NCI-H1417 (cell line): Measurements from ENCODE around the gene FAM89A.
"Not testable (repeated sequence)": the region's sequence is repeated elsewhere in the genome, so short reads cannot be mapped to it uniquely, and the experiment has no call there.

ENCODE experiments used
- DNase-seq, 3 experiments: peaks; one replicate each; lab custom pipeline; 2025; lab: John Stamatoyannopoulos, UW

Gene FAM89A

DNA sequence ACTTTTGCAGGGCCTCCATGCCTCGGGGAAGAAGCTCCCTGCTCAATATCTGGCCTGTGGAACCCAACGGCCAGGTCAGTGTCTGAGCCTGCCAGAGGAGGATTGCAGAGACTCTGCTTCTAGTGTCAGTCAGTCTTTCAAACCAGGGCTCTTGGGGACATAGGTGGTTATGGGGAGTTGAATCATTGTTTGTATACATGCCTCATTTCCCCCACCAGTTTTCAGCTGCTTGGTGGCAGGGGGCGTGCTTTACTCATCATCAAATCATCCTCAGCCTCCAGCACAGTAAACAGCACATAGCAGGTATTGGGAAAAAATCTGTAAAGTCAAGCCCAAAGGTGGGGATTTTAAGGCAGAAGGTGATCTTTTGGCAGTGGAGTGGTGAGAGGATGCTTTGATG, 17.4 kb upstream of the FAM89A start:
- no peak for DNase-seq

DNA sequence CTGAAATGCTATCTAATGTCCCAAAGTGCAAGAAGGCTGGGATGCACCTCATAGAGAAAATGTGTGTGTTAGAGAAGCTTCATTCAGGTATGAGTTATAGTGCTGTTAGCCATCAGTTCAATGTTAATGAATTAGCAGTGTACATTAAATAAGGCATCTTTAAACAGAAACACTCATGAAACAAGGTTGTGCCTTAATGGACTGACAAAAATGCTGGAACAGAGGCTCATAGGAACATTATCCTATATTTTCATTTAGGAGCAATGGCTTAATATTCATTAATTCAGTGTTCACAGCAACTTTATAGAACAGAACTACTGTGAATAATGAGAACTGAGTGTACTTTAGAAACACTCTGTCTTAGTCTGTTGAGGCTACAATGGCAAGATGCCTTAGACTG, 15.2 kb upstream of the FAM89A start:
- no peak for DNase-seq

DNA sequence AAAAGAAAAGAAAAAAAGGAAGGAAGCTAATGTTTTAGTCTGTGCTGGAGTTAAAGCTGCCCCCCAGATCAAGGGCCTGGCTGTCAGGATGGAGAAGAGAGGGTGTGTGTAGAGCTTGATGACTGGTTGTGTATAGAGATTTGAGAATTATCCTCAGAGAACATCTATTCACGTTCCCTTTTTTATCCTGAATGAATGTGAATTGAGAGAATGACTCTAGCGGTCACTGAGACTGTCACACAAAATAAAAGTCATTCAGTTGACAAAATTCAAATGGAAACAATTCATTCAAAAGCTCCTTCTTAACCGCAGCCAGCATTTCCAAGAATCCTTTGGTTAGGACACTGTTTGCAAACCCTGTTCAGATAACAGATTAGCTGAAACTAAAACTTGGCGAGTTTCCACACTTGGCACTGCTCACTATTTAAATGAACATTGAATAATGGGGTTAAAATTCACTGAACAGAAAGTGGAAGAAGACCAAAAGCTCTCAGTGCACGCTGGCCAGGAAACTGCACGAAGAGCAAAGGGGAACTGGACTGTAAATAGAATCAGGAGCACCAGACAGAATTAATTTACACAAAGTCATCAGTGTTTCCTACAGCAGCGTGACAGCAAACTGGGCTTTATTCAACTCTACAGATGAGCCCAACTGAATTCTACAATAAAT, 13.6 kb upstream of the FAM89A start:
- no peak for DNase-seq

DNA sequence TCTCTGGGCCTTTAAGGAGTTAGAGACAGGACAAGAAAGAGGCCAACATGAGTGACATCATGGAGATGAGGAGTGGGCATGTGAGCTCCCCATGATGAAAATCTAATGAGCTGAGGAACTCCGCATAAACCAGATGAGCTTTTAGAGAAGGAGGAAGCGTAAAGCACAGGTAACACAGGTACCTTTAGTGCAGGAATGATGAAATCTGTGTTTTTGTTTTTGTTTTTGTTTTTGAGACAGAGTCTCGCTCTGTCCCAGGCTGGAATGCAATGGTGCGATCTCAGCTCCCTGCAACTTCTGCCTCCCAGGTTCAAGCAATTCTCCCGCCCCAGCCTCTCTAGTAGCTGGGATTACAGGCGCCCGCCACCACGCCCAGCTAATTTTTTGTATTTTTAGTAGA, 12.7 kb upstream of the FAM89A start:
- DNase-seq = no peak

DNA sequence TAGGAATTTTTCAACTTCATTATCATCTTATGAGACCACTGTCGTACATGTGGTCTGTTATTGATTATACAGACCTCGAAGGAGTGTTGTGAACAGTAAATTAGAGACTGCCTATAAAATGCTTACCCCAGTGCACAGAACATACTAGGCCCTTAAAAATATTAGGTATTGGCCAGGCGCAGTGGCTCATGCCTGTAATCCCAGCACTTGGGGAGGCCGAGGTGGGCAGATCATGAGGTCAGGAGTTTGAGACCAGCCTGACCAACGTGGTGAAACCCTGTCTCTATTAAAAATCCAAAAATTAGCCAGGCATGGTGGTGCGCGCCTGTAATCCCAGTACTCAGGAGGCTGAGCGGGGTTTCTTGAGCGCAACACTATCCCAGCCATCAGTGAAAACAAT, 10.9 kb upstream of the FAM89A start:
- DNase-seq = not testable (repeated sequence)

DNA sequence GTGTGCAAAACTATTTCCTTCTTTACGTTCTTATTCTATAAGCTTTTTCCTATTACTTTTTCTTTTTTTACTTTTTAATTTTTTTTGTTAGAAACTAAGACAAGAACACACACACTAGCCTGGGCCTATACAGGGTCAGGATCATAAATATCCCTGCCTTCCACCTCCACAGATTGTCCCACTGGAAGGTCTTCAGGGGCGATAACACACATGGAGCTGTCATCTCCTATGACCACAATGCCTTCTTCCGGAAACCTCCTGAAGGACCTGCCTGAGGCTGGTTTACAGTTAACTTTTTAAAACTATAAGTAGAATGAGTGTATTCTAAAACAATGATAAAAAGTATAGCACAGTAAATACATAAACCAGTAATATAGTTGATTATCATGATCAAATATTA, 10.3 kb upstream of the FAM89A start:
- no peak for DNase-seq

DNA sequence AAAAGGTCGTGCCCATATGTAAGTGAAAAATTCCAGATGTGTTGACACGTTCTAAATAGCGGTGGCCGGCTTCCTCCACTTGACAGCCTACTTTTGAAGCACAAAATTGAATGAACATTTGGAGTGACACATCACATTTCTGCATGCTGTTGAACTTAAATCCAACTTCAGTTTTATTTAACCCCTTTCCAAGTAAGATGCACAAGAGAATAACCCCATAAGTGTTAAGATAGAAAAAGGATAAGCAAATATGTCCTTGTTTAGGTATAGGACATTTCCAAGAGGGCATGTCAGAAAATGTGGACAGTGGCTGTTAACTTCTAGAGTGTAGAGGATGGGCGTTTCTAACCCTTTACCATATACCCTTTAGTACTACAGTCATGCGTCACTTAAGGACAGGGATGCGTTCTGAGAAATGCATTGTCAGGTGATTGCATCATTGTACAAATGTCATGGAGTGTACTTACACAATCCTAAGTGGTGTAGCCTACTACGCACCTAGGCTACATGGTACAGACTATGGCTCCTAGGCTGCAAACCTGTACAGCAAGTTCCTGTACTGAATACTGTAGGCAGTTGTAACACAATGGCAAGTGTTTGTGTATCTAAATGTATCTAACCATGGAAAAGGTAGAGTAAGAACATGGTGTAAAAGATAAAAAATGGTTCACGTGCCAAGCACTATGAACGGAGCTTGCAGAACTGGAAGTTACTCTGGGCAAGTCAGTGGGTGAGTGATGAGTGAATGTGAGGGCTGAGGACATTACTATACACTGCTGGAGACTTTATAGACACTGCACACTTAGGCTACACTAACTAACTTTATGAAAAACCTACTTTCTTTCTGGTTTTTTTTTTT, 9.3 kb upstream of the FAM89A start:
- DNase-seq = no peak

DNA sequence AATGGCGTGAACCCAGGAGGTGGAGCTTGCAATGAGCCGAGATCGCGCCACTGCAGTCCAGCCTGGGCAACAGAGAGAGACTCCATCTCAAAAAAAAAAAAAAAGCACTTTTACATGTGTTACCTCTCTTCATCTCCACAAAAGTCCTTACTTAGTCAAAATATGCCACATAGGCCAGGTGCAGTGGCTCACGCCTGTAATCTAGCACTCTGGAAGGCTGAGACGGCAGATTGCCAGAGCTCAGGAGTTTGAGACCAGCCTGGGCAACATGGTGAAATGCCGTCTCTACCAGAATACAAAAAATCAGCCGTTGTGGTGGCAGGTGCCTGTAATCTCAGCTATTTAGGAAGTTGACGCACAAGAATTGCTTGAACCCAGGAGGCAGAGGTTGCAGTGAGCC, 8.4 kb upstream of the FAM89A start:
- not testable (repeated sequence) for DNase-seq

DNA sequence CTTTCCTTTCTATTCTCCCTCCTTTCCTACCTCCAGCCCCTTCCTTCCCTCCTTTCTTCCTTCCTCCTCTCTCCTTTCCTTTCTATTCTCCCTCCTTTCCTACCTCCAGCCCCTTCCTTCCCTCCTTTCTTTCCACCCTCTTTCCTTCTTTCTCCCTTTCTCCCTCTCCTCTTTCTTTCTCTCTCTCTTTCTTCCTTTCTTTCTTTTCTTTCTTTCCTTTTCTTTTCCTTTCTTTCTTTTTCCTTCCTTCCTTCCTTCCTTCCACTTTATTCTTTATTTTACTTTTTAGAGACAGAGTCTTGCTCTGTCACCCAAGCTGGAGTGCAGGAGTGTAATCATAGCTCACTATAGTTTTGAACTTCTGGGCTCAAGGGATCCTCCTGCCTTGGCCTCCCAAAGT, 7.5 kb upstream of the FAM89A start:
- not testable (repeated sequence) for DNase-seq

DNA sequence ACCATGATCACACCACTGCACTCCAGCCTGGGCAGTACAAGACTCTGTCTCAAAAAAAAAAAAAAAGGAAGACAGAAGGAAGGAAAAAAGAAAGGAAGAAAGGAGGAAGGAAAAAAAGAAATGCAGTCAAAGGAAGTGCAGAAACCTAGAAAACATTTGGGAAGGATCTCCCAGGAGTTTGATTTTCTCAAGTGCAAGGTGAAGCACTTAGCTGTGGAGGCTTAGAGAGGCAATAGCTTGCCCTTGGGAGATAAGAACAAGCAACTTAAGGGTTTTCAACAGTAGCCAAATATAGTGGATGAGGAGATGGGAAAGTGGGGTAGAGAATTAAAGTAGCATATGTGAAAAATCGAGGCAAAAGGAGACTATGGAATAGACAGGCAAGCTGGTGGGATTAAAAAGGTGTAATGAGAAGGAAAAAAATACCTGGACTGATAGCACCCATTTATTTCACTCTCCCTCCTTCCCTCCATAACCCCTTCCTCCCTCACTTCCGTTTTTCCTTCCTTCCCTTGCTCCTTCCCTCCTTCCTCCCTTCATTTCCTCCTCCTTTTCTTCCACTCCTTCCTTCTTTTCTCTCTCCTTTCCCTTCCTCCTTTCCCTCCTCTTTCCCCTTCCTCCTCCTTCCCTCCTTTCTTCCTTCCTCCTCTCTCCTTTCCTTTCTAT, 6.8 kb upstream of the FAM89A start:
- DNase-seq = no peak

DNA sequence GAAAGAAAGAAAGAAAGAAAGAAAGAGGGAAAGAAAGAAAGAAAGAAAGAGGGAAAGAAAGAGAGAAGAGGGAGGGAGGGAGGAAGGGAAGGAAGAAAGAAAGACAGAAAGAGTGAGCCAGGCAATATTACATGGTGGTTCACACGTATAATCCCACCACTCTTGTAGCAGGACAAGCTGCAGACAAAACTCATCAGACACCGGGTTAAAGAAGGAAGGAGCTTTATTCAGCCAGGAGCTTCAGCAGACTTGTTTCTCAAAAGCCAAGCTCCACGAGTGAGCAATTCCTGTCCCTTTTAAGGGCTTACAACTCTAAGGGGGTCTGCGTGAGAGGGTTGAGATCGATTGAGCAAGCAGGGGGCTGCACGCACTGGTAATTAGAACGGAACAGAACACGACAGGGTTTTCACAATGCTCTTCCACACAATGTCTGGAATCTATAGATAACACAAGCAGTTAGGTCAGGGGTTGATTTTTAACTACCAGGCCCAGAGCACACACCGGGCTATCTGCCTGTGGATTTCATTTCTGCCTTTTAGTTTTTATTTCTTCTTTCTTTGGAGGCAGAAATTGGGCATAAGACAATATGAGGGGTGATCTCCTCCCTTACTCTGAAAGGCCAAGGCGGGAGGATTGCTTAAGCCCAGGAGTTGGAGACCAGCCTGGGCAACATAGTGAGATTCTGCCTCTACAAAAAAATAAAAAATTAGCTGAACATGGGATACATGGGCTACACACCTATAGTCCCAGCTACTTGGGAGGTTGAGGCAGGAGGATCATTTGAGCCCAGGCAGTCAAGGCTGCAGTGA, 6.1 kb upstream of the FAM89A start:
- not testable (repeated sequence) for DNase-seq

DNA sequence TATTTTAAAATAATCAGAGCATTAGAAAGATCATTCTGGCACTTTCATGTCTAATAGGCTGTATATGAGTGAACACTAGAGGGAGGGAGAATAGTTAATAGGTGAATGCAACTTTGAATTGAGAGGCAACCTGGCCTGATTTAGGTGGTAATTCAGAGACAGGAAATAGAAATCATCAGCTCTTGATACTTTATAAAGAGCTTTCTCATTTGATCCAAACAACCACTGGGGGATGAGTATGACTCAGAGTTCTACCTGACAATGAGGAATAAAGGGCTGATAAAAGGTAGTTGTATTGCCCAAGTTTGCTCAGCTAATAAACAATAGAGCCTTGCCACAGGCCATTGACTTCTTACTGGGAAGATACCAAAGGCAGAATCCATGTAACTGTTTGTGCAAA, 5.2 kb upstream of the FAM89A start:
- DNase-seq = no peak

DNA sequence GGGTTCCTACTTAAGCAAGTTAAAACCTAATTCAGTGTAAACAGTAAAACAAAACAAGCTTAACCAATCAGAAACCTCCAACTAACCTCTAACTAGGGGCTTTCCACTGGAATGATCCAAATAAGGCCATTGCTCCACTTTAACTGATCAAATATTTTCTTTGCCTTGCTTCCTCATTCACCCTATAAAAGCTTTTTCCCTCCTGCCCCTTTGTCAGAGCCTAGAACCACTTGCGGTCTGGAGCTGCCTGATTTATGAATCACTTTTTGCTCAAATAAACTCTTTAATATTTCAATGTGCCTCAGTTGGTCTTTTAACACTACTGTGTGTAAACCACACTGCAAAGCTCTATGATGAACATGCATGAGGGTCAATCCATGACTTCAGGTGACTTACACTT, 4.5 kb upstream of the FAM89A start:
- DNase-seq = no peak

DNA sequence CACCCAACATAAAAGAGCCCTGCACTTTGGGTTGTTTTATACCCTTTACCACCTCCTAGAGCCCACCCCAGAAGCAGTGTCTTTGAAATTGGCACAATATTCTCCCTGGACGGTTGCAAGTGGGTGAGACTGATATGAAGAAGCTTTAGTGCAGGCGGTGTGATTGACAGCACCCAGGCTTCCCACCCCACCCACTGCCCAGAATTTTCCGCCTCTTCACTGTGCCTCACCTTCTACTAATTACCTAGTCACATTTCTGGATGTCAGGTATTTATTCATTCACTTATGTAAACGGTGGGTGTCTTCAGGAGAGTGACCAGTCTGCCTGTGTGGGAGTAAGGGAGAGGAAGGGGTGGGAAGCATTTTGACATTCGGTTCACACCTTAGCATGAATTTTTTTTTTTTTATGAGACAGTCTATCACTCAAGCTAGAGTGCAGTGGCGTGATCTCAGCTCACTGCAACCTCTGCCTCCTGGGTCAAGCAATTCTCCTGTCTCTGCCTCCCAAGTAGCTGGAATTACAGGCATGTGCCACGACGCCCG, 1.7 kb upstream of the FAM89A start:
- no peak for DNase-seq

DNA sequence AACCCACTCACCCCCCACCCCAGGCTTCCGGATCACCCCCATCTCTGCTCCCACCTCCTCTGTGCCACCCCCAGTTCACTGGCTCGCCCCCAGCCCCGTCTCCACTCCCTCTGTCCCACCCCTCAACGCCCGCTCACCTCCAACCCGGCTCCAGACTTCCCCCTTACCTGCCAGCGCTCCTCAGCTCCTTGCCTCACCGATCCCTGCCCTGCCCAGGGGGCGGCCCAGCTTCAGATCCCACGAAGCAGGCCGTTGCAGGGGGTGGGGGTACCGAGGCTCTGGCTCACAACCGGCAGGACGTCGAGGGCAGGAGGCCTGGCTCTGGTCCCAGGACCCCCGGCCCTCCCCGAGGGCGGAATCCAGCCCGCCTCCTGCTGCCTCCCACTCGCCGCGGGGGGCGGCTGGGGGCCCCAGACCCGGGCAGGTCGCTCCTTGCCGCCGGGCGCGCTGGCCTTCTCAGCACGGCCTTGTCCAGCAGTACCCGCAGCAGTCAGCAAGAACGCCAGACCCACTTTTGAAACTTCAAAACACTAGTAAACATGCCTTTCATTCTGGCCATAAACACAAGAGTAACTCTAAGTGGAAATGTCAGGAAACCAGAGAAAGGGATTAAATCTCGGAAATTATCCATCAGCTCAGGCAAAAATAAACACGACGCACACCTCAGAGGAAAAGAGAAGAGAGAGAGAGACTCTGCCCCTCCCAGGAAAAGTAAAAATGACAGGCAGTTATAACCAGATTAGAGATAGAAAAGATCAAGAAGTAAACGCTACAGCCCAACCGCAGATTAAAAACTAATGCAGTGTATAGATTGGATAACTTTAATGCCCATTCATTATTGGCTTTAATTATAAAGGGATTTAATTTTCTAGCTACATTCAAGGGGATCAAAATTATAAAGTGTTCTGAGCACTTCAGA, 1.0 kb upstream of the FAM89A start:
- peak in 2 of 3 experiments; percentile 21 to 33 for DNase-seq

DNA sequence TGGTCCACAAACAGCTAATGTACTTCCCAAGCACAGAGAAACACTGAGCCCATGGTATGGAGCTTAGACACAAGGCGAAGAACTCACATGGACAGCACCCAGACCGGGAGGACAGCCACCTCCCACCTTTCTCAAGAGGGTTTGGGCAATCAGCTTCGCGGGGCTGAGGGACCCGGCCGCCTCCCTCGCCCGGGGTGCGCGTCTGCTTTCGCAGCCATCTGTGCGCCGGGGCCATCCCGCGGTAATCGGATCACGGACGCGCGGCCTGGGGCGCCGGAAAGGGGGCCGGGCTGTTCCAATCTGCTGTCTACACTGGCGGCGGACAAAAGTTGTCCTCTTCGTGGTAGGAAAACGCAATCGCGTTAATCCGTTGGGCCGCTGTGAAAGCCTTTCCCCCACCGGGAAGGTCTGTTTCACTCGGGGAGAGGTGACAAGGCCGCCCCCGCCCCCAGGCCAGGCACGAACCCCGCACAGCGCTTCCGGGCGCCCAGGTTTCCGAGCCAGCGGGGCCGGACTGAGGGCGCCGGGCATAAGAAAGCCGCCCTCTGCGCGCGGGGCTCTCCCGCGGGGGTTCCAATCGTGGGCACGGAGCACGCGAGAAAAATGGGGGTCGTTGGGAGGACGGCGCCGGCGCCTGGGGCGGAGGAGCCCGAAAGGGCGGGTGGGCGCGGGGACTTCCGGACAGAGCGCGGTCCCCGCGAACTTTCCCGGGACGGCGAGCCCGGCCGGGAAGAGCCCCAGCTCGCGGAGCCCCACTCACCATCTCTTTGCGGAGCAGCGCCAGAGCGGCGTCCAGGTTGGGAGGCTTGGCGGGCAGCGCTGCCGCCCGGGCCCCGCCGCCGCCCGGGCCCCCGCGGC, 664 bp downstream of the FAM89A start:
- DNase-seq = peak in 2 of 3 experiments; percentile 45 to 69

DNA sequence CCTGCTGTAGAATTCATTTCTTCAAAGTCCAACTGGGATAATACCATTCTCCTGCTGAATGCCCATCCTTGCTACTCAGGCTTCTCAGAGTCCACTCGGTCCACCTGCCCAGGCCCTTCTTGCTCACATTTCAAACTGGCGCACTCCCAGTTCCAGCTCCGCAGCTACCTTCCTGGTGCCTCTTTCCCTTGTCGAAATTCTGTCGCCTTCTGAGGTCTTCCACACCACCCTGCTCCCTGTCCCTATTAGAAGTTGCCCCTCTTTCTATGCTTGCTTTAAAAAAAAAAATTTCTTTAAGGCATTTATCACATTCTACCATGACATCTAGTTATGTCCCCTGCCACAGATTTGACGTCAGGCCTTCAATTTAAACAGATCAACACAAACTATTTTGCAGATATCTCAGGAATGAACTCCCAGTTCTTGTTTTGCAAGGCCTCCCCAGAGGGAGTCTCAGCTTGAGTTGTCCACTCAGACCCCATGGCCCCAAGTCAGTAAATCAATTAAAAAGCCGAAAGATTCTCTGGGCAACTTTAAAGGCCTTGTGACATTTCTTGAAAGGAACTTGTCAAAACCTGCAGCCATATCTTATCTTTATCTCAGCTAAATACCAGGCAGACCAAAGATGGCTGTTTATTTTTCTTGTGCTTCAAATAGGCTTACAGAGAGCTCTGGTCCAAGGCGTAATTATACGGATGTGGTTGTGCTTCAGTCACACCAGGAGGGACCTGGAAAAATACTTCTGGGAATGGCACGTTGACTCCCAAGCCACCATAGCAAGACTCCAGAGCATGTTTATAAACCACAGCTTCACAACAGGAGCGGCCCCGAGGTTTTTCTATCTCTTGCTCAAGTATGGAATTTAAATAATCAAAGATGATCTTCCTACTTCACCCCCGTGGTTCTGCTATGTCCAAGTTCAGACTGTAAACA, 2.2 kb downstream of the FAM89A start:
- no peak for DNase-seq

DNA sequence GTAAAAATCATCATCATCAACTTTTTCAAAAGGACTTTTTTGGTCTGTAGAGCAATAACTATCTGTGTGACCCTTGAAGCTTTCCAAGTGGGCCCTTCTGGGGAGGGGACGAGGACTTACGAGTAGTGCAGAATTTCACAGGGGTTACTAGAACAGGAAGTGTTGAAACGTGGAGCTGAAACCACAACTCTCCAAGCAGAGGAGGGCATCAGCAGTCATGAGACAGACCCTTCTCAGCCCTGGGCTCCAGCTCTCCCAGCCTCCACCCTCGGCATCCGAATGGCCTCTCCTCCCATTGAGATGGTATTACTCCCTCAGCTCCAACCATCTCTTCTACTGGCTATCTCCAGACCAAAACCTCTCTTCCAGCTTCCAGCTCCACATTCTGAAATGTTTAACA, 3.6 kb downstream of the FAM89A start:
- no peak for DNase-seq

DNA sequence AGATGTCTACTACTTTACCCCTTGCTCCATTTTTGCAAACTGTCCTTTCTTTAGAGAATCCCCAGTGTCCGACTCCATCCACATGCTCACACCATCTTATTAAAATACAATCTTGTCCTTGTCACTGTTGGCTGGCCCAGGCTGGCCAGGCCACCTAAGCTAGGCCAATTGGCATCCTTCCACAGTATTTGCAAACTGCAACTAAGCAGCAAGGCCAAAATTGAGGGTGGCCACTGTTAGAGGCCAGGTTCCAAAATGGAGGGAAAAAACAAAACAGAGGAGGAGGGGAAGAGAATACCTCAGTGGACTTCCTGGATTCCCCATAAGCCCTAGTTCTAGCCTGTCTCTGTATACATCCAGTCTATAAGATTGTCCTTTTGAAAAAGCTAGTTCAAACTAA, 4.3 kb downstream of the FAM89A start:
- DNase-seq = no peak
